Measurements from ENCODE around the gene SUPT16H.

SUPT16H gene

DNA sequence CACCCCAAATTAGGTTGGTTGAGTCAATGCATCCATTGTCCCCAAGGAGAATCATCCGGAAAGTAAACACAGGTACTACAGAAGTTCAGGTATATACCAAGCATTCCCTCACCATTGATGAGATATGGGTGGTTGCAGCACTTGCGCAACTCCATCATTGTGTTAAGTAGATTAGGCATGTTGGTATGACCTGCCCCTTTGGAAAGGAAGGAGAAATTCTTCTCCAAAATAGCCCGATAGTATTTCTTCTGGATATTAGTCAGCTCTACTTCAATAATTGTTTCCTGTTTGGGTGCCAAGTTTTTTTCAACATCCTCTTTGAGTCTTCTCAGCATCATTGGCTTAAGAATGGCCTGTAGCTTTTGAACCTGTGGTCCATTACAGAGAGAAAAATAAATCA lies 21.3 kb upstream of the SUPT16H start:
- TF ChIP-seq EZH2phosphoT487 (conservative IDR thresholded peaks at IDR 0.05; ENCODE audit: low read length) = no peak
- H3K9me3 ChIP-seq (ENCODE audit: insufficient read depth, low read length) = no peaks in the 10 kb centered on the region
- peaks cover 76% of the 10 kb centered on the region for H3K36me3 ChIP-seq (ENCODE audit: low read length)
- H3K9me2 ChIP-seq (replicated peaks; ENCODE audit: insufficient read depth, low read length) = no peaks in the 10 kb centered on the region
- no peak overlapping the region for H3K4me2 ChIP-seq (ENCODE audit: low read depth, low read length, poor library complexity, severe bottlenecking)
- no peak overlapping the region for H3K4me3 ChIP-seq (ENCODE audit: insufficient read depth, low read length, poor library complexity, severe bottlenecking)
- no peaks in the 10 kb centered on the region for H3K27me3 ChIP-seq (ENCODE audit: low read length)
- H2AFZ ChIP-seq (ENCODE audit: low read depth, low read length, severe bottlenecking) = no peak overlapping the region
- H4K20me1 ChIP-seq (ENCODE audit: low read depth, low read length) = no peaks in the 10 kb centered on the region
- no peak overlapping the region for H3K9ac ChIP-seq (ENCODE audit: low read length)
- H3K27ac ChIP-seq (ENCODE audit: low read depth, low read length) = no peak overlapping the region
- H3K79me2 ChIP-seq (ENCODE audit: insufficient read depth, low read length) = no peaks in the 10 kb centered on the region
- H3F3A ChIP-seq (ENCODE audit: insufficient read depth) = no peaks in the 10 kb centered on the region

DNA sequence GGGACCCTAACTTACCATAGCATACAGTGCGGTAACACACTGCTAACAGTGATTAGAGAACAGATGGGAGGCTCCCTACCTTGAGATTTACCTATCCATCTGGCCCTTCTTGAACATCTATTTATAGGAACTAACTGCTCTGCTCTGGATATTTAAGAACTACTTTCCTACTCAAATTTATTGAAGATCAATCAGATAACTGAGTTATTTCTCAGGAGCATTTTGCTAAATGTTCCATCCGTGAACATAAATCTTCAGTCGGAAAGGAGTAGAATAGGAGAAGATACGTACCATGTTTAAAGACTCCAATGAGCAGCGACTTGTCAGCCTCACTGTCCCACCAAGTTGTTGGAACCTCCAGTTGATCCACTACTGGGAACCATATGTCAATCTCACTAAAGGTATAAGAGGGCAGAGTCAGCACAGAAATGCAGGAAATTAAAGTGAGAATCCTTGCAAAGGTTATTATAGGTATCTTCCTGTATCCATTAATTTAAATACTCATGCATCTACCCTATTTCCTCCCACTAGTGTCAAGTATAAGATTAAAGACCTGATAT lies 15.6 kb upstream of the SUPT16H start:
- Histone ChIP-seq H3K9me2 (replicated peaks; ENCODE audit: insufficient read depth, low read length) (no peaks in the 10 kb centered on the region), H3K9ac (ENCODE audit: low read length) (no peak overlapping the region), H3F3A (ENCODE audit: insufficient read depth) (0 out of 2 replicates have a peak, but pooled peaks cover 4% of the 10 kb centered on the region), H2AFZ (ENCODE audit: low read depth, low read length, severe bottlenecking) (no peak overlapping the region), H3K27ac (ENCODE audit: low read depth, low read length) (no peak overlapping the region), H3K79me2 (ENCODE audit: insufficient read depth, low read length) (no peaks in the 10 kb centered on the region), H3K27me3 (ENCODE audit: low read length) (no peaks in the 10 kb centered on the region), H3K36me3 (ENCODE audit: low read length) (peaks cover 70% of the 10 kb centered on the region), H4K20me1 (ENCODE audit: low read depth, low read length) (no peaks in the 10 kb centered on the region), H3K9me3 (ENCODE audit: insufficient read depth, low read length) (no peaks in the 10 kb centered on the region), H3K4me3 (ENCODE audit: insufficient read depth, low read length, poor library complexity, severe bottlenecking) (no peak overlapping the region), H3K4me2 (ENCODE audit: low read depth, low read length, poor library complexity, severe bottlenecking) (no peak overlapping the region)
- no peak for TF ChIP-seq EZH2phosphoT487 (conservative IDR thresholded peaks at IDR 0.05; ENCODE audit: low read length)
- TF ChIP-seq, protein P1, sequence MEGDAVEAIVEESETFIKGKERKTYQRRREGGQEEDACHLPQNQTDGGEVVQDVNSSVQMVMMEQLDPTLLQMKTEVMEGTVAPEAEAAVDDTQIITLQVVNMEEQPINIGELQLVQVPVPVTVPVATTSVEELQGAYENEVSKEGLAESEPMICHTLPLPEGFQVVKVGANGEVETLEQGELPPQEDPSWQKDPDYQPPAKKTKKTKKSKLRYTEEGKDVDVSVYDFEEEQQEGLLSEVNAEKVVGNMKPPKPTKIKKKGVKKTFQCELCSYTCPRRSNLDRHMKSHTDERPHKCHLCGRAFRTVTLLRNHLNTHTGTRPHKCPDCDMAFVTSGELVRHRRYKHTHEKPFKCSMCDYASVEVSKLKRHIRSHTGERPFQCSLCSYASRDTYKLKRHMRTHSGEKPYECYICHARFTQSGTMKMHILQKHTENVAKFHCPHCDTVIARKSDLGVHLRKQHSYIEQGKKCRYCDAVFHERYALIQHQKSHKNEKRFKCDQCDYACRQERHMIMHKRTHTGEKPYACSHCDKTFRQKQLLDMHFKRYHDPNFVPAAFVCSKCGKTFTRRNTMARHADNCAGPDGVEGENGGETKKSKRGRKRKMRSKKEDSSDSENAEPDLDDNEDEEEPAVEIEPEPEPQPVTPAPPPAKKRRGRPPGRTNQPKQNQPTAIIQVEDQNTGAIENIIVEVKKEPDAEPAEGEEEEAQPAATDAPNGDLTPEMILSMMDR (IDR thresholded peaks at IDR 0.05; ENCODE audit: insufficient read depth, low read length, poor library complexity, severe bottlenecking) = no peak

DNA sequence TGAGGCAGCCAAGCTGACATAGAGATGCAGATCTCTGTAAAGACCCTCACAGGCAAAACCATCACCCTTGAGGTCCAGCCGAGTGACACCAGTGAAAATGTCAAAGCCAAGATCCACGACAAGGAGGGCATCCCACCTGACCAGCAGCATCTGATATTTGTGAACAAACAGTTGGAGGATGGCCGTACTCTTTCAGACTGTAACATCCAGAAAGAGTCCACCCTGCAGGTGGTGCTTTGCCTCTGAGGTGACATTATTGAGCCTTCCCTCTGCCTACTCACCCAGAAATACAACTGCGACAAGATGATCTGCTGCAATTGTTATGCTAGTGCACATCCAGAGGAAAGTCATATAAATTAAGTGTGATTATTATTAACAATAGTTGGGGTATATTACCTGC lies 15.1 kb upstream of the SUPT16H start:
- H3K4me2 ChIP-seq (ENCODE audit: low read depth, low read length, poor library complexity, severe bottlenecking) = no peak overlapping the region
- H3K36me3 ChIP-seq (ENCODE audit: low read length) = peaks cover 73% of the 10 kb centered on the region
- no peaks in the 10 kb centered on the region for H3K79me2 ChIP-seq (ENCODE audit: insufficient read depth, low read length)
- no peaks in the 10 kb centered on the region for H3K27me3 ChIP-seq (ENCODE audit: low read length)
- no peaks in the 10 kb centered on the region for H3K9me3 ChIP-seq (ENCODE audit: insufficient read depth, low read length)
- no peak overlapping the region for H3K27ac ChIP-seq (ENCODE audit: low read depth, low read length)
- no peaks in the 10 kb centered on the region for H4K20me1 ChIP-seq (ENCODE audit: low read depth, low read length)
- TF ChIP-seq, protein P1 (IDR thresholded peaks at IDR 0.05; ENCODE audit: insufficient read depth, low read length, poor library complexity, severe bottlenecking) = no peak
- no peak for TF ChIP-seq EZH2phosphoT487 (conservative IDR thresholded peaks at IDR 0.05; ENCODE audit: low read length)
- H3K9me2 ChIP-seq (replicated peaks; ENCODE audit: insufficient read depth, low read length) = no peaks in the 10 kb centered on the region
- H3F3A ChIP-seq (ENCODE audit: insufficient read depth) = 0 out of 2 replicates have a peak, but pooled peaks cover 4% of the 10 kb centered on the region
- no peak overlapping the region for H3K4me3 ChIP-seq (ENCODE audit: insufficient read depth, low read length, poor library complexity, severe bottlenecking)
- H3K9ac ChIP-seq (ENCODE audit: low read length) = no peak overlapping the region
- H2AFZ ChIP-seq (ENCODE audit: low read depth, low read length, severe bottlenecking) = no peak overlapping the region

DNA sequence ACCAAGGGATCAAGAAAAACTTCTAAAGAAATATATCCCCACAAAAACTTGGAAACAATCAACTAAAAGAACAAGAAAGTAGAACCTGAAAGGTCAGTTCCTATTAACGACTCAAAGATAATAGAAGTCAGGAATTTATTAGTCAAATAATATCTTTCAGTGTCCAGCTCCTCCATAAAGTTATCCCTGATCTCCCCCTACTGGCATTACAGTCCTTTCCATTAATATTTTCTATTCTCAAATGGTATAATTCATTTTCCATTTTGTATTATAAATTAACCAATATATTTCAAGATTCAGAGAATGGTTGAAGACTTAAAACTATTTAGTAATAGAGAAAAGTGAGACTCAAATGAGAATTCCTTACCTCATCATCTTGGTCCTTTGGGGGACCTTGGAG lies 11.6 kb upstream of the SUPT16H start:
- Histone ChIP-seq H4K20me1 (ENCODE audit: low read depth, low read length) (no peaks in the 10 kb centered on the region), H3K9me2 (replicated peaks; ENCODE audit: insufficient read depth, low read length) (no peaks in the 10 kb centered on the region), H3K36me3 (ENCODE audit: low read length) (peaks cover 64% of the 10 kb centered on the region), H3K4me2 (ENCODE audit: low read depth, low read length, poor library complexity, severe bottlenecking) (no peak overlapping the region), H3K9ac (ENCODE audit: low read length) (no peak overlapping the region), H2AFZ (ENCODE audit: low read depth, low read length, severe bottlenecking) (no peak overlapping the region), H3K27me3 (ENCODE audit: low read length) (no peaks in the 10 kb centered on the region), H3F3A (ENCODE audit: insufficient read depth) (0 out of 2 replicates have a peak, but pooled peaks cover 4% of the 10 kb centered on the region), H3K79me2 (ENCODE audit: insufficient read depth, low read length) (no peaks in the 10 kb centered on the region), H3K27ac (ENCODE audit: low read depth, low read length) (no peak overlapping the region), H3K9me3 (ENCODE audit: insufficient read depth, low read length) (no peaks in the 10 kb centered on the region), H3K4me3 (ENCODE audit: insufficient read depth, low read length, poor library complexity, severe bottlenecking) (no peak overlapping the region)
- TF ChIP-seq, protein P1 (IDR thresholded peaks at IDR 0.05; ENCODE audit: insufficient read depth, low read length, poor library complexity, severe bottlenecking) = no peak
- TF ChIP-seq EZH2phosphoT487 (conservative IDR thresholded peaks at IDR 0.05; ENCODE audit: low read length) = no peak
